Measurements from ENCODE around the gene PDX1.

PDX1 gene

GRCh38 chr13:27918041-27918917 lies 1.5 kb upstream of the PDX1 start:
- H3K9me3 ChIP-seq: 0 out of 2 replicates have a peak, but pooled peaks cover 3% of the 10 kb centered on the region
- no peaks in the 10 kb centered on the region for H3K36me3 ChIP-seq (replicated peaks)
- H3K4me3 ChIP-seq: no peak overlapping the region
- no peaks in the 10 kb centered on the region for H3K4me1 ChIP-seq
- in situ Hi-C loops (cut with MboI; ENCODE audit: low sequenced_read_pairs): no loop called here
- no peaks in the 10 kb centered on the region for H3K27me3 ChIP-seq (ENCODE audit: low read depth)
- DNase-seq (ENCODE audit: low spot score in 2 of 2): no peak

- Histone ChIP-seq H3K27me3 (ENCODE audit: low read depth) (no peaks in the 10 kb centered on the region), H3K9me3 (0 out of 2 replicates have a peak, but pooled peaks cover 3% of the 10 kb centered on the region), H3K4me1 (no peaks in the 10 kb centered on the region), H3K36me3 (replicated peaks) (no peaks in the 10 kb centered on the region), H3K4me3 (no peak overlapping the region)
- no peak for DNase-seq (ENCODE audit: low spot score in 2 of 2)
- in situ Hi-C loops (cut with MboI; ENCODE audit: low sequenced_read_pairs): no loop called here
Measured at GRCh38 chr13:27918918-27919658, 712 bp upstream of the PDX1 start.

- no peaks in the 10 kb centered on the region for H3K27me3 ChIP-seq (ENCODE audit: low read depth)
- H3K4me3 ChIP-seq: no peak overlapping the region
- no peaks in the 10 kb centered on the region for H3K36me3 ChIP-seq (replicated peaks)
- 0 out of 2 replicates have a peak, but pooled peaks cover 3% of the 10 kb centered on the region for H3K9me3 ChIP-seq
- no peak for DNase-seq (ENCODE audit: low spot score in 2 of 2)
- in situ Hi-C loops (cut with MboI; ENCODE audit: low sequenced_read_pairs): no loop called here
- H3K4me1 ChIP-seq: no peaks in the 10 kb centered on the region
Measured at GRCh38 chr13:27919659-27919933, 204 bp upstream of the PDX1 start.

- Histone ChIP-seq H3K9me3 (0 out of 2 replicates have a peak, but pooled peaks cover 3% of the 10 kb centered on the region), H3K27me3 (ENCODE audit: low read depth) (no peaks in the 10 kb centered on the region), H3K4me1 (no peaks in the 10 kb centered on the region), H3K36me3 (replicated peaks) (no peaks in the 10 kb centered on the region), H3K4me3 (no peak overlapping the region)
- in situ Hi-C loops (cut with MboI; ENCODE audit: low sequenced_read_pairs): no loop called here
- no peak for DNase-seq (ENCODE audit: low spot score in 2 of 2)
Measured at GRCh38 chr13:27920677-27921420, 1.0 kb downstream of the PDX1 start.

- Histone ChIP-seq H3K4me1 (no peaks in the 10 kb centered on the region), H3K36me3 (replicated peaks) (no peaks in the 10 kb centered on the region), H3K9me3 (0 out of 2 replicates have a peak, but pooled peaks cover 3% of the 10 kb centered on the region), H3K4me3 (no peak overlapping the region), H3K27me3 (ENCODE audit: low read depth) (0 out of 2 replicates have a peak, but pooled peaks cover 4% of the 10 kb centered on the region)
- in situ Hi-C loops (cut with MboI; ENCODE audit: low sequenced_read_pairs): no loop called here
- no peak for DNase-seq (ENCODE audit: low spot score in 2 of 2)
Measured at GRCh38 chr13:27921421-27921960, 1.7 kb downstream of the PDX1 start.

- Histone ChIP-seq H3K36me3 (replicated peaks) (no peaks in the 10 kb centered on the region), H3K27me3 (ENCODE audit: low read depth) (0 out of 2 replicates have a peak, but pooled peaks cover 4% of the 10 kb centered on the region), H3K4me3 (no peak overlapping the region), H3K4me1 (no peaks in the 10 kb centered on the region), H3K9me3 (0 out of 2 replicates have a peak, but pooled peaks cover 3% of the 10 kb centered on the region)
- in situ Hi-C loops (cut with MboI; ENCODE audit: low sequenced_read_pairs): no loop called here
- DNase-seq (ENCODE audit: low spot score in 2 of 2): no peak
Measured at GRCh38 chr13:27921961-27922882, 2.4 kb downstream of the PDX1 start.

GRCh38 chr13:27922883-27923612 lies 3.2 kb downstream of the PDX1 start:
- no peak overlapping the region for H3K4me3 ChIP-seq
- in situ Hi-C loops (cut with MboI; ENCODE audit: low sequenced_read_pairs): no loop called here
- H3K27me3 ChIP-seq (ENCODE audit: low read depth): 0 out of 2 replicates have a peak, but pooled peaks cover 4% of the 10 kb centered on the region
- 0 out of 2 replicates have a peak, but pooled peaks cover 3% of the 10 kb centered on the region for H3K9me3 ChIP-seq
- no peaks in the 10 kb centered on the region for H3K36me3 ChIP-seq (replicated peaks)
- H3K4me1 ChIP-seq: no peaks in the 10 kb centered on the region
- DNase-seq (ENCODE audit: low spot score in 2 of 2): no peak

GRCh38 chr13:27923794-27924528 lies 4.2 kb downstream of the PDX1 start:
- Histone ChIP-seq H3K27me3 (ENCODE audit: low read depth) (0 out of 2 replicates have a peak, but pooled peaks cover 5% of the 10 kb centered on the region), H3K36me3 (replicated peaks) (no peaks in the 10 kb centered on the region), H3K4me1 (no peaks in the 10 kb centered on the region), H3K9me3 (0 out of 2 replicates have a peak, but pooled peaks cover 7% of the 10 kb centered on the region), H3K4me3 (no peak overlapping the region)
- DNase-seq (ENCODE audit: low spot score in 2 of 2): no peak
- in situ Hi-C loops (cut with MboI; ENCODE audit: low sequenced_read_pairs): no loop called here

- DNase-seq (ENCODE audit: low spot score in 2 of 2): no peak
- Histone ChIP-seq H3K4me1 (no peaks in the 10 kb centered on the region), H3K36me3 (replicated peaks) (no peaks in the 10 kb centered on the region), H3K9me3 (0 out of 2 replicates have a peak, but pooled peaks cover 7% of the 10 kb centered on the region), H3K27me3 (ENCODE audit: low read depth) (0 out of 2 replicates have a peak, but pooled peaks cover 9% of the 10 kb centered on the region), H3K4me3 (no peak overlapping the region)
- in situ Hi-C loops (cut with MboI; ENCODE audit: low sequenced_read_pairs): no loop called here
Measured at GRCh38 chr13:27924529-27925141, 4.8 kb downstream of the PDX1 start.

GRCh38 chr13:27925220-27925991 lies 5.6 kb downstream of the PDX1 start:
- Histone ChIP-seq H3K4me1 (no peaks in the 10 kb centered on the region), H3K9me3 (0 out of 2 replicates have a peak, but pooled peaks cover 7% of the 10 kb centered on the region), H3K36me3 (replicated peaks) (no peaks in the 10 kb centered on the region), H3K27me3 (ENCODE audit: low read depth) (0 out of 2 replicates have a peak, but pooled peaks cover 9% of the 10 kb centered on the region), H3K4me3 (no peak overlapping the region)
- DNase-seq (ENCODE audit: low spot score in 2 of 2): no peak
- in situ Hi-C loops (cut with MboI; ENCODE audit: low sequenced_read_pairs): no loop called here

Data from HAP-1 (cell line).